HG02571 (cell line): Measurements from ENCODE around the gene ARHGAP42.
"Not testable (repeated sequence)": the region's sequence is repeated elsewhere in the genome, so short reads cannot be mapped to it uniquely, and the experiment has no call there.

Experiments used
- ATAC-seq: cut with Tn5 transposase; IDR thresholded peaks from one replicate; pipeline ENCODE4 v1.9.1; 2021; ENCODE audit warnings: mild to moderate bottlenecking, moderate library complexity; ENCODE audit not compliant: unreplicated experiment

The ARHGAP42 gene

DNA sequence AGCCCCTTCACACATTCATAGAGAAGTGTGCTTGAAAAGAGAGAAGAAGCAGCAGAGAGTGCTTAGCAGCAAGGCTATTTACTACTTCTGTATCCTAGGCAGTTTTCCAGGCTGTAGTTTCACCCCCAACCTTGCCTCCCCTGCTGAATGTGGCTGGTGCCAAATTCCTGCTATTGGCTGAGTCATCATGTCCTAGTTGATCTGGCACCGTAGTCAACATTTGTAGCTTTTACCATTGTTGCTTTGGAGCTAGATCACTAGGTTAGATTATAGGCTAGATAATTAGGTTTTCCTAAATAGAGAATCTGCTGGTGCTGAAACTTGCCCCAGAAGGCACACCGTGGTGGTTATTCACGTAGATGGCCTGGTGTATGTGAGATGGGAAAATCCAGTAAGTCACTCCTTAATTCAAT lies 32.7 kb downstream of the ARHGAP42 start:
- ATAC-seq, result no peak

DNA sequence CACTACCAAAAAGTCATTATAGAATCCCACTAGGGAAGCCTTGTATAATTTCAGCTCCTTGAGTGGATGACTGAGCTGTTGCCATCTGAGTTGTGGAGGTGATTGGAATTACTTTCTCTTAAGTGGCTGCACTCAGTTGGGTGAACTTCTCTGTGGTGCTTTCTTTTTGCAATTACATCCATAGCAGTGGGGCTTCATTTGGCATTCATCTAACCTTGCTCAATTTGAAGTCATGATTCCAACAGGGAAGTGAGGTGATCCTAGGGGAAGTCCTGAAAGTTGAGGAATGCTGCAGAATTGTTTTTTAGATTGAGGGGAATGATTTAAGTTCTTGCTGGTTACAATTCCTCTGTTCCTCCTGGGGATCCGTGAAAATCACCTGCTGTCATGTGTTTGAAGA lies 39.6 kb downstream of the ARHGAP42 start:
- ATAC-seq, result no peak

DNA sequence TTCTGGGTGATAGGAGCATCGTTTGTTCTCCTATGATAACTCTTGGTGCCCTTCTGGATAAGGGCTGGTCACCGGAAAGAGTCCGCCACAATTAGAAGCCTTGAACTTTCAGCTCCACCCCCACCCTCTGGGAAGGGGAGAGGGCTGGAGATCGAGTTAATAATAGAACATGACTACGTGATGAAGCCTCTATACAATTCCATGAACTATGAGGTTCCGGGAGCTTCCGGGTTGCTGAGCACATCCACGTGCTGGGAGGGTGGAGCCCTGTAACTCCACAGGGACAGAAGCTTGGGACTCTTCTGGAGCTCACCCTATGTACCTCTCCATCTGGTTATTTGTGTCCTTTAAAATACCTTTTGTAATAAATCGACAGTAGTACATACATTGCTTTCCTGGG lies 40.3 kb downstream of the ARHGAP42 start:
- ATAC-seq, result no peak

DNA sequence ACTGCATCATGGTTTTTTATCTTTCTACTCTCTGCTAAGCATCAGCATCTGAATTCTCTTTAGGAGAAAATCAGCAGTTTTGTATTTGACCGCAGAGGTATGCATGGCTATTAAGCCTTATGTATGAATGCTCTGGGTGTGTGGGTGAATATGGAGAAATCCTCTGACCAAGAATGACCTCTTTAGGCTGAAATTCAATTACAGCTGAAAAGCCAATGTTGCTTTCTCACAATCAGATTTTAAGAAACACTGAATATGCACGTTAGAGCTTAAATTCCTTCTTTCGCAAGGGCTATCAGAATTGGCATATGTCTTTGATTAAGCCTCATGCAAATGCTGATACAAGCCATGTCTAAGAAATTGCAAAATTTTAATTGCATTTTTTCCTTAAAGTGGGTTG lies 43.2 kb downstream of the ARHGAP42 start:
- ATAC-seq, result no peak

DNA sequence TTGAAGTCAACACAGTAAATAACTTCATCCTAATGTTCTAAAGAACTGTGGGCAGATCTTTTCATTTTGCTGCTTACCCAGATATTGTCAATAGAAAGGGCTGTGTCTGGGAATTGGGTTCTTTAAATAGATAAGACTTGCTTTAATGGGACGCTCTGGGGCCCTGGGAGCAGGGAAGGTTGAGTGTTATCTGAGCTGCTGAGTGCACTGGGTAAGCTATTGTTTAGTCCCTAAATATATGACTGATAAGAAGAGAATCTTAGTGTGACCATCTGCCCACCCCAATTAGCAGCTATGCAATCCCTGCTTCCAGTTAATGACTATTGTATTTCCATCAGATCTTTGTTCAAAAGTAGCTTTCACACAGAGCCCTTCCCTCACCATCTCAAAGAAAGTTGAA lies 44.4 kb downstream of the ARHGAP42 start:
- ATAC-seq, result no peak

DNA sequence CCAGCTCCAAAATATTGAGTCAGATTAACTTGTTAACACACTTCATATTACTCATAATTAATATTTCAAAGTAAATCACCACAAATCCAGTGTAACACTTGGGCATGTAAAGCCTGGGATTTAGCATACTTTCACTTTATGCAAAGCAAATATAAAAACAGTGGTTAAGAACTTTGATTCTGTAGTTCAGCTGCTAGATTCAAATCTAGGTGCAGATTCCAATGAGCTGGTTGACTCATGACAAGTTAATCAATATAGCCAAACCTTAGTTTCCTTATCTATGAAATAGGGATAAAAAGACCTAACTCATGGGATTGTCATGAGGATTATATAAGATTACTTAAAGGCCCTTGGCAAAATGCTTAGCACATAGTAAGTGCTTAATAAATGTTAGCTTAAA lies 45.9 kb downstream of the ARHGAP42 start:
- ATAC-seq, result no peak

DNA sequence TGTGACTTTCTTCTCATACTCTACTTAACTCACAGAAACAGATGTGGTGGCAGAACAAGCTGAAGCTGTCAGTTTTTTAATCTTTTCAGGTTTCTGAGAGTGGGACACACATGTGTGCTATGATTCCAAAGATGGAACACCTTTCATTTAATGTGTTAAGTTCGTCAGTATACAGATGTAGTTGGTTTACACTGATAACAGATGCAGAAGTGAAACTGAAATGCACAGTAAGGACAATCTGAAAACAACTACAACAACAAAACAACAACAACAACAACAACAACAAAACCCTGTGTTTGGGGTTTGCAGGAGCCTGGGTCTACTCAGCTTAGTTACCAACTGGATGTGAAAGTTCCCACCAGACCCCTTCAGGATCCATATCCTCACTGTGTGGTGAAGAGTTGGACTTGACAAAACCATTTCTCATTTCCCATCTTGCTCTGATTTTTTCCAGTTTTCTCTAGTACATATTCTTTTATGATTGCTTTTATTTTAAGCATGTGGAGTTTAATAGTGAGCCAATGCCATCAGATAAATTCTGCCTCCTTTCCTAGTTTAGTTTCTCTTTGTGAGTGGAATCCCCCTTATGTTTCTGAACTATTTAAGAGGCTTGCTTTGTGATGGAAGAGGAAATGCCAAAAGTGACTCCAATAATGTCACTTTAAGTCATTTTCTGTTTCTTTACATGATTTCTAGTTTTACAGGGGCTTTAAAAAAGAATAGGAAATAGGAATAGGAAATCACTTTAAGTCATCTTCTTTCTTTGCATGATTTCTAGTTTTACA lies 47.8 kb downstream of the ARHGAP42 start:
- peak; percentile 69 for ATAC-seq

DNA sequence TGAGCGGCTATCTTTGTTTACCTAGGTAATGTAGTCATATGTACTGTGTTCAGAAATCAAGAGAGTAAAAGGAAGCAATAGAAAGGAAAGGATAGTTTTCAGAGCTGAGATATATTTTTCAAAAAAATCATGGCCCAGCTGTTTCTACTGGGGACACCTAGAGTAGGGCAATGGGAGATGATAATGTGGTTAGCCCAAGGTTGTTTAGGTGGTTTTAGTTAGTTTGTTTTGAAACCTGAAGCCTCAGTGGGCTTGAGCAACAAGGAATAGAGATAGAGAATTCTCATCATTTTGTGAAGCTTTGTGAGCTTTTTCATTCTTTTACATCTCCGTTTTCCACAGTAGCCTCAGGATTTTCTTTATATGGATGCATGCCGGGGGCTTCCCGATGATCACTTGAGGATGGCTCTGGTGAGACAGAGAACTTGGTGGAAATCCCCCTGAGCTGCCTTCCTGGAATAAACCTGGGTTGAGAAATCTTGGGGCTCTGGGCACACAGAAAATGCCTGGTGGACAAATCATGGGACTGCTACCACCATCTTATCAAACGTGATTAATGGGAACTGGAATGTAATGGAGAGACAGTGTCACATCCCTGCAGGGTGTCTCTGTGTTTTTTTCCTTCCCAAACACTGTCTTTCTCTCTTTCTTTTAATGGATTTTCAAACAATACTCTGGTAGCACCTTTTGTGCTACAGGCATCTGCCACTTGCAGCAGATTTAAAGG lies 49.0 kb downstream of the ARHGAP42 start:
- ATAC-seq, result no peak

DNA sequence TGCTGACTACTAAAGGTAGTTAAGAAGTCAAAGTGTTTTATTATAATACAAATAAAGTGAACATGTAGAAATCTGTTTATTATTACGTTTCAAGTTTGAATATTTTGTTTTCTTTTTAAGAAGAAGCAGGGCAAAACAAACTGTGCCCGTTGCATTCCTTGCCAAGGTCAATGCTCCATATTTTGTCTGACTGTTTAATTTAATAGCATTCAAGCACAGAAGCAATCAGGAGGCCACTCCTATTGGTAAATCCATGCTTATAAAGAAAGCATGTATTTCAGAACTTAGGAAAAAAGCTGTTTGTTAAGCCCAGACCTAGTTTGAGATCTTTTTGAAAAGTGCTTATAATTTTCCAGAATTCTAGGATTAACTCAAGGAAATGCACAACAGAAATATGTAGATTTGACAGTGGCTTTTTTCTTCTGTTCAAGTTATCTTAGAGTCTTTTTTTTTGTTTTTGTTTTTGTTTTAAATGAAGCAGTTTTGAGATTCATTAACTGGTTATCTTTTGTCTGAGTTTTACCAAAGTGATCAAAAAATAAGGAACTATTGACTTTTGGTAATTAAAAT lies 51.7 kb downstream of the ARHGAP42 start:
- no peak for ATAC-seq

DNA sequence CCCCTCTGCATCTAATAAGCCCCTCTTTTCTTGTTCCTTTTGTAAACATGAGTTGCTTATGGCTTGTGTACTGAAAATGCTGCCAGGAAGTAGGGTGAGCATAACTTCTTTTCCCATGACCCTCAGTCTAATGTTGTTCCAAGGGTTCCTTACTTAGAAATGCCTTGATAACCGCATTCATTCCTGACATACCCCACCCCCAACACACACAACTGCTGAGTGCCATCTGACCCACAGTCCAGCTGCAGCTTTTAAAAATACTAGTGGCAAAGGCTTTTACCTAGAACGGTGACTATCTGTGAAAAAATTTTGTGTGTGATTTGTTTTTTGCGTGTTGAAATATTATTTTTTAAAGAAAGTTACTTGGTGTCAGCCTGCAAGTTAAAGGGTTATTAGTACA lies 52.6 kb downstream of the ARHGAP42 start:
- no peak for ATAC-seq

DNA sequence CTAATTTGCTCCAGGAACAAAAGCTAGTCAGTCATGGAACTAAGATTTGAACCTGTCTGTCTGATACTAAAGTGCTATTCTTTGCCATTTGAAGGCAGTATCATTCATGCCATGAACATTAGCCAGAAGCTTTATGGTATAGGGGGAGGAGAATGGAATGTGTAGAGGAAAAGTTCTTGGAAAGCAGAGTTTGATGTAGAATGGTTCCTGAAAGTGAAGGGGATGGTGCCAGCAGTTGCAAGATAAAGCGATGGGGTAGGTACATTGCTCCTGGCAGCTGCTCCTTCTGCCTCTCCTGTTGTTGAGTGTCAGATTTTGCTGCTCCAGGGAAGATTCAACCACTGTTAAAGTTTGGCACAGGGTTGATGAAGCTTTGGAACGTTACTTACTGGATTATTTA lies 53.4 kb downstream of the ARHGAP42 start:
- no peak for ATAC-seq

DNA sequence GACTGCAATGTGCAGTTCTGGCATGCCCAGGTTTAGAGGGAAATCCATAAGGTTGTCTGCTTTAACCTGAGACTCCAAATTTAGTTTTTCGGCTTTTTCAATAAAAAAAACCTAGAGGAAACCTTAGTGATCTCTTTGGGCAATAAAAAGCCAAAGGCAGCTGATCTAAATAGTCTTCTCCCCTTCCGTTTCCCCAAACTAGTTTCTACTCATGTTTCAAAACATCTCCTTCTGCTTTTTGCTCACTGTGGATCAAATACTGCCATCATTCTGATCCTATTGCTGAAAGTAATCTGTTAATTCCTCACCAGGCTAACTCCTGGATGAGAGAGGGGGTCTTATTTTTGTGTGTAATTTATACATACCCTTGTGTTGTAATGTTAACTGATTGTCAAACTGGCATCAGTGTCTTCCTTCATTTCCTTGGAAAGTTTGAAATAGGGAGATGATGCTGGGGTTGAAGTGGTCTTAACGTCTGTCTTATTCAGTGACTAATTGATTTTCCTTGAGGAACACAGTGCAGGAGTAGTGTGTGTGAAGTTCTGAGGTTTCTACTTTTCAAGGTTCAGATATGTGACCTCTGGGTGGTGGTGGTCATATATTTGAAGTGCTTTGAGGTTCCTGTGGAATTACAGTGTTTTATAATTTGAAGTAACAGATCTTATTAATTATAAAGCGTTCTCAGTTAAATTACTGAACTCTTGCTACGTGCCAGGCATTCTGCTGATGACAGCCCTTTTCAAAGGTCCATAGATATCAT lies 55.0 kb downstream of the ARHGAP42 start:
- no peak for ATAC-seq

DNA sequence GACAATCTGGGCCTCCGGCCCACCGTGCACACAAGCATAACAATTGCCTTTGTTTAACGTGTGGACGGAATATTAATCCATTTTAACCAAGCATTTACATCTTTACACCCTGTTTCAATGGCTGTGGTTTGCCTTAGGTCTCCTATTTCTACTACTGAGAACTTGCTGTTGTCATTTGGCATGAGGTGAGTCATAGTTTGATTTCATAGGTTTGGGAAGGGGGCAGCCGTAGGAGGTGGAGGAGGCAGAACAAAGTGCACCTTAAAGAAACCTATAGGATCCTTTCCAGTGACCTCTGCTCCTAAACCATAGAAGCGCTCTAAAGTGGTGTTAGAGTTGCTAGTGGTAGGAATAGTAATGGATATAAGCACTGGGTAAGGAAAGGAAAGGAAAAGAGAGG lies 59.4 kb downstream of the ARHGAP42 start:
- no peak for ATAC-seq

DNA sequence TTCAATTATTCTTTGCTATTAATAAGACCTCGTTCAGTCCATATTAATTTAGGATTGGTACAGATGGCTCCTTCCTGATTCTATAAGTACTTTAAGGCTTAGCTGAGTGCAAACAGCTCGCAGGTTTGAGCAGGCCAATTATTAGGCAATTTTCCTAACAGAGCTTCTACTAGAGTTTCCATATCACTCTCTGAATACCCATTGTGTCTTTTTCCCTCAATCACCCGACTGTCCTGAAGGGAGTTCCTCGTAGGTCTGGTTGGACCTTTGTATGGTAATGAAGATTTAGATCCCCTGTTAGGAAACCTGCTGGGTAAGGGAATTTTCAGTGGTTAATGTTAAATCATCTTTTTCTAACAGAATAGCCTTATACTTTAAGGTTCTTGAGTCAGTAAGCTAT lies 61.1 kb downstream of the ARHGAP42 start:
- no peak for ATAC-seq

DNA sequence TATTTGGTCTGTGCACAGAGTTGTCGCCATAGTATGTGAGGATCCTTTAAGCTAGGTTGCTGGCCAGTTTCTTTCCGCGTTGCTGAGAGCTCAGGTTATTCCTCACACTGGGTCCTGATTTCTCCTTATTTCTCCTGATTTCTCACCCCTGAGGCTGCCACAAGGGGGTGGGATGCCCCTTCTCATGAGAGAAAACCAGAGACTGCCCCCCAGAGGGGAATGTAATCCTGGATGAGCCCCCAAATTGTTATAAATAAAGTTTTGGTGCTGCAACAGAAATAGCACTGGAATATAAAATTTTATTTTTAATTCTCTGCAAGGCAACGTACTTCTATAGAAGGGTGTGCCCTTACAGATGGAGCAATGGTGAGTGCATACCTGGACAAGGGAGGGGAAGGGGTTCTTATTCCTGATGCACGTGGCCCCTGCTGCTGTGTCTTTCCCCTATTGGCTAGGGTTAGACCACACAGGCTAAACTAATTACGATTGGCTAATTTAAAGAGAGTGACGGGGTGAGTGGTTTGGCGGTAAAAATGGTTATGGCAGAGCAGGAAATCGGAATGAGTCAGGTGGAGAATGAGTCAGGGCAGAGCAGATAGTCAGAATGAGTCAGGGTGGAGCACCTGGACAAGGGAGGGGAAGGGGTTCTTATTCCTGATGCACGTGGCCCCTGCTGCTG lies 62.9 kb downstream of the ARHGAP42 start:
- ATAC-seq, result not testable (repeated sequence)

DNA sequence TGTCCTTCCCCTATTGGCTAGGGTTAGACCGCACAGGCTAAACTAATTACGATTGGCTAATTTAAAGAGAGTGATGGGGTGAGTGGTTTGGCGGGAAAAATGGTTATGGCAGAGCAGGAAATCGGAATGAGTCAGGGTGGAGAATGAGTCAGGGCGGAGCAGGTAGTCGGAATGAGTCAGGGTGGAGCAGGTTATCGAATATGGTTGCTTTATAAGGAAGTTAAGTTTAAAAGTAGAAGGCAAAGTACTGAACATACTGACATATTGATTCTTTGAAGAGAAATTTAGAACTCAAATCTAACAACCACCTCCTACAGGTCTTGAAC lies 63.4 kb downstream of the ARHGAP42 start:
- ATAC-seq, result not testable (repeated sequence)

DNA sequence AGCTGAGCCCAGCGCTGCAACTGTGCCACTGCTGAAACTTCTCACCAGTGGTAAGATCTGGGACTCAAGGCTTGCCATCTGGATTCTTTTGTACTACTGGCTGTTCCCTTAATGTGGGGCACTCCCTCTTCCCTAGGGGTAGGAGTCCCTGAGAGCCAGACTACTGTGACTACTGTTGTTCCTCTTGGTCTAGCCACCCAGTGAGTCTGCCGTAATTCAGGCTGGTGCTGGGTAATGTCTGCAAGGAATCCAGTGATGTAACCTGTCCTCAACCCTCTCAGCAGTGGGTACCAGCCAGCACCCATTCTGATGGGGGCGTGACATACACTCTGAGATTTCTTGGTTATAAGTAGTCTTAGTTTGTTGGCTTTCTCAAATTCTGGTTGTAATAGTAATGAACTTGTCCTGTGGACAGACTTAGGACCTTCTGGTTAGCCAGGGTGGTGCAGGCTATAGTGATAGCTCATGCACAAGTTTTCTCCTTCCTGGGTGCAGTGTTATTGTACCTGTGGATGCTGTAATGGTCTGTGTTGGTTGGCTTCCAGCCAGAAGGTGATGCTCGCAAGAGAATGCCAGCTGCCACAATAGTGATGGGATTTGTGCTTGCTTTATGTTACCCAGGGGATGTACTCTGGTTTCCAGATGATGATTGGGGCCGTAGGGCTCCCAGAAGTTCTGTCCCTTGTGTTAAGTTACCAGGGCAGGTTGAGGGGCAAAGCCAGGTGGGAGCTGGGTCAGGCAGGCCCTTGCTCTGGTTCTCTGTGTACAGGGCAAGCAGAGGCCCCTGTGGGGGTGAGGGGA lies 65.5 kb downstream of the ARHGAP42 start:
- ATAC-seq, result no peak

DNA sequence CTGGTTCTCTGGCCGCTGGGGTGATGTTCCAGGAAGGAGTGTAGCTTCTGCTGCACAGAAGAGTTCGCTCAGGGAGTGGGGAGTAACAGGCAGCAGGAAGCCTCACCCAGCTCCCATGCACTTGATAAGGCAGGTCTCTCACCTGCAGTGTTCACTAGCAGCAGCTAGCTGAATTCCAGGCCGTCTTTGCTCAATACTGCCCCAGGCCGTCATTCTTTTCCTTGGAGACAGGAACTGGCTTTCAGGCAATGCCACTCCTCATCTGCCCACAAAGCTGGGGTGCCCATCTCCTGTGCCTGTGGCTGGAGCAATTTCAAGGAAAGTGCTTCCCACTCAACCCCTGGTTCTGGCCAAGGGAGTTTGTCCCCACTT lies 66.1 kb downstream of the ARHGAP42 start:
- no peak for ATAC-seq

DNA sequence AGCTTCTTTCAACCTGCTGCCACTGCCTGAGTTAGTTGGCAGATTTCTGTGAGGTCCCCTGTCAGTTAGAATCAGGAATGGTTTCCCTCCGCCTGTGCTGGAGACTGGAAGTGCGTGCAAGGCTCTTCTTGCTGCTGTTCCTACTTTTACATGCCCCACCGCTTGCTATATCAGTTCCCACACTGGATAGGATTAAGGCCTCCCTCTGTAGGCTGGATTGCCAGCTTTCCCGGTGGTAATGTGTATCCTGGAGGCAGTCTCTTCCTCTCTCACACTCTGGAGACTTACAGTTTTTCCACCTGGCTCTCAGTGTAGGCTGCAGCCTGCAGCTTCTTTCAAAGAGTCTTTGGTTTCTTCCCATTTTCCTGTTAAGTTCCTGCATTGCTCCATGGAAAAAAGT lies 66.5 kb downstream of the ARHGAP42 start:
- no peak for ATAC-seq

DNA sequence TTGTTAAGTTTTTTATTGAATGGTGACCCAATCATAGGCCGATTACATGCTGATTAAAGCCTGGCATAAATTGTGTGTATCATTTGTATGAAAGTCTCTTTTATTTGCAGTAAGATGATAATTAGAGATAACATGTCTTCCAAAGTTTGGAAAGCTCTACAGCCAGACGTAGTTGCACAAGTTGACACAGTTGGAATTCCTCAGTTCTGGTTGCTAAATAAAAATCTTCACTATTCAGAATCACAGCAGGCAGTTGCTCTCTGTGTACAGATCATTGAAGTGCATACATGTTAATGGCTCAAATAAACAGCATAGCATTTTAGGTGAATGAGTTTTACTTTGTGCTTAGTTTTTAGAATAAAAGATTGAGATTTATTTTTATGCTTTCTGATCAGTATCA lies 69.5 kb downstream of the ARHGAP42 start:
- no peak for ATAC-seq
